ENCODE results near the gene DLG5.

Gene DLG5

GRCh38 chr10:77811831-77812430 lies 114.6 kb downstream of the DLG5 start:
- no peak for DNase-seq

GRCh38 chr10:77810446-77811335 lies 115.9 kb downstream of the DLG5 start:
- no peak for DNase-seq

GRCh38 chr10:77809336-77809735 lies 117.2 kb downstream of the DLG5 start:
- DNase-seq: no peak

GRCh38 chr10:77807706-77808105 lies 118.8 kb downstream of the DLG5 start:
- no peak for DNase-seq

- DNase-seq: no peak
These were observed 119.9 kb downstream of the DLG5 start for GRCh38 chr10:77806511-77807157.

GRCh38 chr10:77805676-77806075 lies 120.9 kb downstream of the DLG5 start:
- DNase-seq: no peak

GRCh38 chr10:77804371-77804770 lies 122.2 kb downstream of the DLG5 start:
- DNase-seq: no peak

GRCh38 chr10:77801474-77802161 lies 124.9 kb downstream of the DLG5 start:
- DNase-seq: no peak

GRCh38 chr10:77800738-77801266 lies 125.8 kb downstream of the DLG5 start:
- no peak for DNase-seq

- DNase-seq: no peak
These were observed 126.2 kb downstream of the DLG5 start for GRCh38 chr10:77800320-77800719.

GRCh38 chr10:77799352-77799751 lies 127.2 kb downstream of the DLG5 start:
- DNase-seq: no peak

GRCh38 chr10:77798940-77799339 lies 127.6 kb downstream of the DLG5 start:
- DNase-seq: no peak

- no peak for DNase-seq
These were observed 130.1 kb downstream of the DLG5 start for GRCh38 chr10:77796311-77796915.

GRCh38 chr10:77795426-77796055 lies 131.0 kb downstream of the DLG5 start:
- DNase-seq: no peak

- no peak for DNase-seq
These were observed 132.1 kb downstream of the DLG5 start for GRCh38 chr10:77794256-77795142.

- DNase-seq: no peak
These were observed 132.7 kb downstream of the DLG5 start for GRCh38 chr10:77793831-77794230.

- DNase-seq: no peak
These were observed 134.4 kb downstream of the DLG5 start for GRCh38 chr10:77792155-77792554.

GRCh38 chr10:77791506-77791905 lies 135.0 kb downstream of the DLG5 start:
- DNase-seq: no peak

GRCh38 chr10:77789861-77790260 lies 136.7 kb downstream of the DLG5 start:
- DNase-seq: no peak

- no peak for DNase-seq
These were observed 137.5 kb downstream of the DLG5 start for GRCh38 chr10:77789016-77789415.

- no peak for DNase-seq
These were observed 138.0 kb downstream of the DLG5 start for GRCh38 chr10:77788496-77789010.
